ENCODE measurements around the gene BAD.

The BAD gene

DNA sequence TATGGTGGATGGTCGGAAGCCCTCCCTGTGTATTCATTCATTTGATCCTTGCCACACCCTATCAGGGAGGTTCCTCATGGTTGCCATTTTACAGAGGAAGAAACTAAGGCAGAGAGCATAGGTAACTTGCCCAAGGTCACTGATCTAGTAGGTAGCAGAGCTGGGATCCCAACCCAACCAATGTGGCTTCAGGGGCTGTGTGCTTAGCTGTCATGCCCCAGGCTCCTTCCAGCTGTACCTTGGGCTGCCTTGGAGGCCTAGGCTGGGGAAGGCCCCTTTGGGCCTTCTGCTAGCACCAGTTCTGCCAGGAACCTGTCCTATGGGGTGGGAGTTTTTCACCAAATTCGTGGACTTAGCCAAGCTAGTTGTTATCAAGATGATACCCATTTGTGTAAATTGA lies 8.6 kb downstream of the BAD start:
- DNase-seq: no peak

DNA sequence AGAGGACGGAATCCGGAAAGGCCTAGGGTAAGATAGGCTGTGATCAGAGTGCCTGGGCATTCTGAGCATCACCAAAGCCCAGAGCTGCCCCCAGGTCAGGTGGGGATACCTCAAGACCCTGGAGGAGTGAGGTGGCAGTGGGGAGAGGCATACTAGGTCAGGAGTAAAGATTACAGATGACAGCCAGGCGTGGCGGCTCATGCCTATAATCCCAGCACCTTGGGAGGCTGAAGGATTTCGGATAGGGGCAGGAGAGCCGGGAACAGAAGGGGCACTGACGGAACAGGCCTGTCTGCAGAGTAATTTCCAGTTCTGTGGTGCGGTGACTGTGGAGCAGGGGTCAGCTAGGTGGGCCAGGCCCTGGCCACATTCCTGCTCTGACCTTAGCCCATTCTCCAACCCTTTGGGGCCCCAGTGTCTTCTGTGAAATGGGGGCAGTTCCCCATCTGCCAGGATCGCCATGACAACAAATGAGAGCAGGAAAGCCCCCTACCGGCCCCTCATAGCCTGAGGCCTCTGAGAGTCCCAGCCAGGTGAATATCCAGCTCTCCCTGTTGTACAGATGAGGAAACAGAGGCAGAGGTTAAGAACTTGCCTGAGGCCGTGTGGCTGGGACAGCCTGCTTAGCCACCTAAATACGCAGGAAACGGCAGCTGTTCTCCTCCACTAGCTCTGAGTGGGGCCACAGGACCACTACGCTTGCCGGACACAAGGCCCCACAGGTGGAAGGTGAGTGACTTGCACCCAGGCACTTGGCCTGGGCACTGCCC lies 9.2 kb downstream of the BAD start:
- DNase-seq: no peak

GRCh38 chr11:64269540-64270220 lies 14.8 kb downstream of the BAD start:
- DNase-seq: peak; percentile 97 to 98

DNA sequence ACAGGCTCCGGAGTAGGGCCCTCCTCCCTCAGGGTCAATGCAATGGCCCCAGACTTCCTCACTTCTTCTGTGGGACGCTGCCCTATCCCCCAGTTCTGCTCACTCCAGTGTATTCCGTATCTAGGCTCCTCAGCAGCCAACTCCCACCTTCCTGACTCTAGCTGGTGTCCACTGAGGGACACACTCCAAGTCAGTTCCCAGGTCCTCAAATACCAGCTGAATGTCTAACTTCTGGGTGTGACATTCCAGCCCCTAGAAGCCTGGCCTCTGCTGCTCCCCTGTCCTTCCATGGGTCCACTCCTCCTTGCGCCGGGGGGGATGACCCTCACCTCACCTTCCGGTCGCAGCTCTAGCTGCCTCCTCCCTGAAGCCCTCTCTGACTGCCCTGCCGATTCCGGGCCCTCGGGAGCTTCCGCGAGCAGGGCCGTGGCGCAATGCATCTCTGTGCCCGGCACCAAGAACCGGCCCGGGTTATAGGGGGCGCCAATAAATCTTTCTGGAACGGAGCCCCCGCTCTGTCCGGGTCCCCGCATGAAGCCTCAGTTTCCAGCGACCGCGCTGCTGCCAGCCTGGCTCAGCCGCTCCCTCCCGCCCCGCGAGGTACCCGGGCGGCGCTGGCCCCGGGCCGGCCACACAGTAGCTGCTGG lies 15.4 kb downstream of the BAD start:
- peak; percentile 37 to 55 for DNase-seq

DNA sequence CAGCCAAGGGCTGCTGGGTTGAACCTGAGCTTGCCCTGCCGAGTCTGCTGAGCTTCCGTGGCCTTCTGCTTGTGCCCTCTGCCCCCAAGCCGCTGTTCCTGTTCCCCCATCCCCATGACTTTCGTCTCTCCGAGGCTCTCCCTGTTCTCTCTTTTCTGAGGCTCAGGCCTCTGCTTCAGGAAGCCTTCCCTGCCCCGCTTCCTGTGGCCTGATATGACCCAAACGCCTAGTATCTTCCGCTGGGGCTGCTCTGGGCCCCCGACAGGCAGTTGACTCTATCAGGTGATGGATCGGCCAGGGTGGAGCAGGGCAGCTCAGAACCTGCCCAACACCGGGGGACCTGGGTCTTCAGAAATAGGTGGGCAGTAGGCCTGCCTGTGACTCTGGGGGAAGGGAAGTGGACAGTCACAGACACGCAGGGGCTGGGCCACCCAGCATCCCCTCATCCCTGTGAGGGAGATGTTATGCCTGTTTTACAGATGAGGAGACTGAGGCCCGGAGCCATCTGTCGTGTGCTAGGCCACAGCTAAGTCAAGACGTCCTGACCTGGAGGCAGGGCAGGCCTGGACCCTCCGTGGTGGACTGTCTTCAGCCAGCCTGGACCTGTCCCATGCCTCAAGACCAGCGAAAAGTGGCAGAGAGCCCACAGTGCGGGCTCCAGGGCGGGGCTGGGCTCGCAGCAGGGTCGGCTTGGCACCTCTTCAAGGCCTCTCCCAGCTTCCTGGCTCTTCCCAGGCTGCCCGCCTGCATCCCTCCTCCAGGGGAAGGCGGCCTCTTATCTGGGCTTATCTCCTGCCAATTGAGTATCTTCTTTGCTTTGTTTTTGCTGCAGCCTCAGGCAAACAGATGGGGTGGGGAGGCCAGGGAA lies 16.2 kb downstream of the BAD start:
- no peak for DNase-seq

DNA sequence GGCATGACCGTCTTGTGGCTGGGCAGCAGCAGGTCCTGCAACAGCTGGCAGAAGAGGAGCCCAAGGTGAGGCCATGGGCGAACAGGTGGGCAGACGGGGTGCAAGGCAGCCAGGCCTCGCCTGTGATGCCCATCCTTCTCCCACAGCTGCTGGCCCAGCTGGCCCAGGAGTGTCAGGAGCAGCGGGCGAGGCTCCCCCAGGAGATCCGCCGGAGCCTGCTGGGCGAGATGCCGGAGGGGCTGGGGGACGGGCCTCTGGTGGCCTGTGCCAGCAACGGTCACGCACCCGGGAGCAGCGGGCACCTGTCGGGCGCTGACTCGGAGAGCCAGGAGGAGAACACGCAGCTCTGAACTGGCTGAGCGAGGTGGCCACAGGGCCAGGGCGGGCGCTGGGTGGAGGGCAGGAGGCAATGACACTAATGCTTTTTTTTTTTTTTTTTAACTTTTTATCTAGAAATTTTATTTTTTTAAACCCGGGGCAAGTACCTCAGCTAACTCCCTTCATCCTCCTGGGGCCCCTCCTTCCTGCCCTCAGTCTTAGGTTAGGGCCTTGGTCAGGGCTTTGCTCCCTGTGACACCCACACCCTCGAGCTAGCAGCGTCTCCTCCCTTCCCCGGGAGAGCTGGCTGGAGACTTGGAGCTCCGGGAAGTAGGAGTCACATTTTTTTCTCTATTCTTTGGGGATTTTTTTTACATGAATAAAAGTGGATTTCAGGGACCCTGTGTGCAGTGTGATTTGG lies 17.1 kb downstream of the BAD start:
- DNase-seq: no peak

DNA sequence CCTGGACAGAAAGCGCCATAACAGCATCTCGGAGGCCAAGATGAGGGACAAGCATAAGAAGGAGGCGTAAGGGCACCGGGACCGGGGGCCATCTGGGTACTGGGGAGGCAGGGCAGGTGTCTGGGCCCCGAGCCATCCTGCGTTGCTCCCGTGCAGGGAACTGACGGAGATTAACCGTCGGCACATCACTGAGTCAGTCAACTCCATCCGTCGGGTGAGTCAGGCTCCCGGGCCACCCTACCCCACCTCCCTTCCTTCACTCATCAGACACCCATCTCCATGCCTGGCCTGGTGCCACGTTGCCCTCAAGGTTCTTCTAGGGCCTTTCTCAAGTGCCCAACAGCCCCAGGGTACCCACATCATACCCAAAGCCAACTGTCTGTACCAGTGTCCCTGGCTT lies 18.1 kb downstream of the BAD start:
- no peak for DNase-seq

DNA sequence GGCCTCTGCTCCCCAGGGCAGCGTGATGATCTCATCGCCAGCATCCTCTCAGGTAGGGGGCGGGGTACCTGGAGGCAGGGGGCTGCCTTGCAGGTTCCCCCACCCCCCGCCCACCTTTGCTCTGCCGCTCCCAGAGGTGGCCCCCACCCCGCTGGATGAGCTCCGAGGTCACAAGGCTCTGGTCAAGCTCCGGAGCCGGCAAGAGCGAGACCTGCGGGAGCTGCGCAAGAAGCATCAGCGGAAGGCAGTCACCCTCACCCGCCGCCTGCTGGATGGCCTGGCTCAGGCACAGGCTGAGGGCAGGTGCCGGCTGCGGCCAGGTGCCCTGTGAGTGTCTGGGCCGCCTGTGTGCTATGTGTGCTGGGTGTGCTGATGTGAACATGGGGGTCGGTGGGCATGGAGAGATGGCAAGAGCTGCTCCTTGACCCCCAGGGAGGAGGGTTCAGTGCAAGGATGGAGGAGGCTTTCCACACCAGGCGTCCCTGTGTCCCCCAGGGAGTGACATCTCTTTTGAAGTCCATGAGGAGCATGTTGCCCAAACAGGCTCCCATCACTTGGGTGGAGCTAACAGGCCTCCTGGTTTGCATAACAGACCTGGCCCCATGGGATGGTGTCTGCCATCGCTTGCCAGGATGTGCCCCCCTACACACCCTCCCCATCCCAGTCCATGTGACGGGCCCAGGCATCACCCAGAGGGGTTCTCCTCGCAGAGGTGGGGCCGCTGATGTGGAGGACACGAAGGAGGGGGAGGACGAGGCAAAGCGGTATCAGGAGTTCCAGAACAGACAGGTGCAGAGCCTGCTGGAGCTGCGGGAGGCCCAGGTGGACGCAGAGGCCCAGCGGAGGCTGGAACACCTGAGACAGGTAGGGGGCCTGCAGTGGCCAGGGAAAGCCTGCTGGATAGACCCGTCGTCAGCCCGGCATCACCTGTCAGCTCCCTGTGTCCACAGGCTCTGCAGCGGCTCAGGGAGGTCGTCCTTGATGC lies 19.0 kb downstream of the BAD start:
- DNase-seq: no peak

- no peak for DNase-seq
Measured at GRCh38 chr11:64264371-64264852, 20.1 kb downstream of the BAD start.

DNA sequence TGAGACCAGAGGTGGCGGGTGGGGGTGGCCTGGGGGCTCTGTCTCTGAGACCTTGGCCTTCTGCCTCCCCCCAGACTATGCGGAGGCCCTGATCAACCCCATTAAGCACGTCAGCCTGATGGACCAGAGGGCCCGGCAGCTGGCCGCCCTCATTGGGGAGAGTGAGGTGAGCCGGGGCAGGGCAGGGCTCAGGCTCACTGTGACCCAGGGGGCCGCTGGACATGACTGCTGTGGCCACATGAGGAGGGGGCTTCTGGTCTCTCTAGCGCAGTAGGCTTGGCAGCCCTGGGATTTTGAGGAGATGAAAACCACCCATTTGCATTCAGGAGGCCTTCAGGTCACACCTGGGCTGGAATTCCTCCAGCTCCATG lies 20.5 kb downstream of the BAD start:
- no peak for DNase-seq

DNA sequence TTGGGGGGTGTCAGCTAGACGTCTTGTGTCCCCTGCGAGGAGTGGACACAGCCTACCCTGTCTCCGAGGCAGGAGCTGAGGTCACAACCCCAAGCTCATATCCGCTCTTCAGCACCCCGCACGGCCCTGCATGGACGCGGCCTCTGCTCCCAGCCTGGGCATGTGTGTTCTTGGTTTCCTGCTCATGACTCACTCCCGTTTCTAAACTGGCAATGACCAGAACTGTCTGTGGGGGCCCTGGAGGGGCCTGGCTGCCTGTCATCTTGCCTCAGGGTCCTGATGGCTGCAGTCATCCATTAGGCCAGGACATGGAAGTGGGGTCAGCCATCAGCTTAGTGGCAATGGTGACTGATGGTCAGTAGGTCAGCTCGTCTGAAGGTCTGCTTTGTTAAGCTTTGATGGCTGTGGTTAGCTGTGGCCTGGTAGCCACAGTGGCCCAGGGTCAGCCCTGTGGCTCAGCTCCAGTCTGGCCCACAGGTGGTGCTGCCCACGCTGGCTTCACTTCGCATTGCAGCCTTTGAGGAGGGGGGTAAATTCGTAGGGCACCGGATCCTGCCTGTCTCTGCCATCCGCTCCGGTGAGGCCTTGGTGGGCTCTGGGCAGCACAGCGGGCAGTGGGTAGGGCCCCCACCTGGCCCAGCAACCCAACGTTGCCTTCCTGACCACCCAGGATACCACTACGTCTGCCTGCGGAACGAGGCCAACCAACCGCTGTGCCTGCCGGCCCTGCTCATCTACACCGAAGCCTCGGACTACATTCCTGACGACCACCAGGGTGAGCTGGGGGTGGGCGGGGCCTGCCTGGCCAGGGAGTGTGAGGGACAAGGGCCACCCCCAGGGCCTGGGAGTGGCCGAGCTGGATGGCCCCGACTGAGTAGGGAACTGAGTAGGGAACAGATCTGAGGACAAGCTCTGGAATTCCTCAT lies 21.2 kb downstream of the BAD start:
- DNase-seq: no peak

- no peak for DNase-seq
Measured at GRCh38 chr11:64262271-64263002, 22.0 kb downstream of the BAD start.

GRCh38 chr11:64261556-64262080 lies 22.8 kb downstream of the BAD start:
- DNase-seq: no peak

- no peak for DNase-seq
Measured at GRCh38 chr11:64260147-64260708, 24.2 kb downstream of the BAD start.

GRCh38 chr11:64259533-64260067 lies 24.9 kb downstream of the BAD start:
- no peak for DNase-seq

GRCh38 chr11:64258946-64259532 lies 25.4 kb downstream of the BAD start:
- no peak for DNase-seq

GRCh38 chr11:64258356-64258755 lies 26.1 kb downstream of the BAD start:
- no peak for DNase-seq

- no peak for DNase-seq
Measured at GRCh38 chr11:64256300-64256699, 28.2 kb downstream of the BAD start.

All from CD4-positive, alpha-beta T cell treated with Interleukin-1 beta for 1 hour (primary cell).